HepG2 (cell line): ENCODE data around the gene AP1G1. TPM values are rescaled to one million over a fixed set of nuclear protein-coding genes. Genes with fewer than 3 reads are reported as not detected.

Source experiments
- ATAD3A ChIP-seq: sonication (generic); formaldehyde crosslinking; IDR thresholded peaks from 2 replicates; pipeline ENCODE4 v1.4.0; 2020; ENCODE audit warnings: missing genetic modification reagents
- GLMP ChIP-seq: sonication (generic); formaldehyde crosslinking; IDR thresholded peaks from 2 replicates; pipeline ENCODE4 v1.9.0; 2021; ENCODE audit warnings: missing genetic modification reagents, mild to moderate bottlenecking, borderline replicate concordance
- HIVEP1 ChIP-seq: sonication (generic); formaldehyde crosslinking; IDR thresholded peaks from 2 replicates; pipeline ENCODE4 v1.4.0; 2020; ENCODE audit warnings: mild to moderate bottlenecking, missing genetic modification reagents
- HNF4G ChIP-seq, 2 experiments: sonication (generic) in 1 of 2; formaldehyde crosslinking in 1 of 2; IDR thresholded peaks; 2 replicates each; pipeline versions ENCODE4 v1.4.0 to v1.6.1; 2011 to 2020; ENCODE audit warnings: borderline replicate concordance in 2 of 2, low read depth in 2 of 2, mild to moderate bottlenecking in 2 of 2, low read length in 1 of 2, missing genetic modification reagents in 1 of 2, moderate library complexity in 1 of 2
- NONO ChIP-seq, 2 experiments: fragments of 450-650 bp in 1 of 2; sonication (generic) in 1 of 2; formaldehyde crosslinking in 1 of 2; IDR thresholded peaks in 1 of 2; conservative IDR thresholded peaks in 1 of 2; 2 replicates each; pipeline versions ENCODE4 v1.6.1 to v1.8.0; 2017 to 2022; ENCODE audit warnings: mild to moderate bottlenecking in 1 of 2, missing genetic modification reagents in 1 of 2, moderate library complexity in 1 of 2
- NR2F2 ChIP-seq: IDR thresholded peaks from 2 replicates; pipeline ENCODE4 v1.6.1; 2012; ENCODE audit warnings: low read depth, inconsistent platforms, borderline replicate concordance
- PHF21A ChIP-seq: sonication (generic); formaldehyde crosslinking; IDR thresholded peaks from 2 replicates; pipeline ENCODE4 v1.5.0; 2020; ENCODE audit warnings: mild to moderate bottlenecking, missing genetic modification reagents
- PLRG1 ChIP-seq: fragments of 450-650 bp; conservative IDR thresholded peaks from 2 replicates; pipeline ENCODE4 v1.6.1; 2016
- SALL1 ChIP-seq: sonication (generic); formaldehyde crosslinking; IDR thresholded peaks from 2 replicates; pipeline ENCODE4 v1.8.0; 2022; ENCODE audit warnings: mild to moderate bottlenecking, missing genetic modification reagents
- ZFP36L2 ChIP-seq: sonication (generic); formaldehyde crosslinking; IDR thresholded peaks from 2 replicates; pipeline ENCODE4 v1.4.0; 2020; ENCODE audit warnings: missing genetic modification reagents
- ZNF138 ChIP-seq: sonication (generic); formaldehyde crosslinking; IDR thresholded peaks from 2 replicates; pipeline ENCODE4 v1.5.0; 2020; ENCODE audit warnings: mild to moderate bottlenecking, low read depth, missing genetic modification reagents
- ZNF142 ChIP-seq: sonication (generic); formaldehyde crosslinking; IDR thresholded peaks from 2 replicates; pipeline ENCODE4 v1.4.0; 2020; ENCODE audit warnings: missing genetic modification reagents
- ZNF414 ChIP-seq: sonication (generic); formaldehyde crosslinking; IDR thresholded peaks from 2 replicates; pipeline ENCODE4 v1.5.0; 2020; ENCODE audit warnings: missing genetic modification reagents
- ZNF513 ChIP-seq: sonication (generic); formaldehyde crosslinking; conservative IDR thresholded peaks from 2 replicates; pipeline ENCODE4 v1.5.0; 2020; ENCODE audit warnings: missing genetic modification reagents
- ZNF652 ChIP-seq: IDR thresholded peaks from 2 replicates; pipeline ENCODE4 v1.6.1; 2016; ENCODE audit warnings: low read depth, borderline replicate concordance
- ZNF704 ChIP-seq: sonication (generic); formaldehyde crosslinking; IDR thresholded peaks from 2 replicates; pipeline ENCODE4 v1.8.1; 2023; ENCODE audit warnings: mild to moderate bottlenecking, inconsistent platforms, moderate library complexity, missing genetic modification reagents, borderline replicate concordance
- ZSCAN31 ChIP-seq: sonication (generic); formaldehyde crosslinking; IDR thresholded peaks from 2 replicates; pipeline ENCODE4 v1.5.0; 2020; ENCODE audit warnings: low read depth, mild to moderate bottlenecking, missing genetic modification reagents
- polyA plus RNA-seq, 8 experiments: library from polyadenylated mRNA; depleted of rRNA in 3 of 8; stranded (reverse) in 7 of 8; unstranded in 1 of 8; fragments of >200 nt; fragmentation: Illumina TruSeq in 4 of 8; extraction: Trizol in 4 of 8; gene quantifications; 2 replicates each; pipeline versions ENCODE4 v1.2.1 to v1.2.3, GENCODE V29; 2011 to 2016; ENCODE audit warnings: low read depth in 4 of 8, missing spikeins in 1 of 8, mixed read lengths in 1 of 8; ENCODE audit not compliant: insufficient read depth in 1 of 8
- total RNA-seq, 5 experiments: library from RNA; depleted of rRNA; stranded (reverse); fragments of >200 nt; fragmentation: Illumina TruSeq; extraction: Trizol; gene quantifications; 2 replicates each; pipeline ENCODE4 v1.2.3, GENCODE V29; 2016; ENCODE audit warnings: low read depth in 1 of 5

Gene AP1G1
- total and polyA plus RNA-seq, 2 of the 13 experiments (the other 11 are each of a cell fraction or from before 2014, with no cell fraction given): 62.2 to 66.2 TPM

GRCh38 chr16:71723537-71724319 is 84.9 kb downstream of the AP1G1 start (continued):
- TF ChIP-seq GLMP (CRISPR knock-in tag) (no peak), PHF21A (CRISPR knock-in tag) (no peak), ZNF138 (CRISPR knock-in tag) (no peak), ZNF704 (CRISPR knock-in tag) (0 out of 2 replicates have a peak, but pooled peaks have one; percentile 58), ZFP36L2 (no peak), ZNF652 (no peak), ZSCAN31 (CRISPR knock-in tag) (0 out of 2 replicates have a peak, but pooled peaks have one; percentile 29), ATAD3A (CRISPR knock-in tag) (no peak), NONO (IDR thresholded peaks at IDR 0.05) (no peak), NONO (CRISPR knock-in tag; conservative IDR thresholded peaks at IDR 0.05) (no peak), SALL1 (peak; percentile 85), NR2F2 (no peak), ZNF414 (no peak), HNF4G (IDR thresholded peaks at IDR 0.05; ENCODE audit: borderline replicate concordance, low read depth, low read length) (0 out of 2 replicates have a peak, but pooled peaks have one; percentile 12), HNF4G (CRISPR knock-in tag; IDR thresholded peaks at IDR 0.05; ENCODE audit: borderline replicate concordance, low read depth) (no peak), PLRG1 (no peak), ZNF513 (no peak), ZNF142 (0 out of 2 replicates have a peak, but pooled peaks have one; percentile 27), HIVEP1 (CRISPR knock-in tag) (no peak)
